Right lobe of liver (tissue), 4 donors: ENCODE data around the gene RAB3IL1.

Experiments used
- POLR2A ChIP-seq: fragments of 450-650 bp; IDR thresholded peaks from one replicate; pipeline ENCODE4 v1.6.1; 2017; ENCODE audit warnings: antibody characterized with exemption, mild to moderate bottlenecking
- TF ChIP-seq, protein P1 (sequence below), 4 donors: fragments of 200-600 bp in 3 of 4; fragments of 450-650 bp in 1 of 4; IDR thresholded peaks; one replicate each; pipeline versions ENCODE4 v1.5.1 to v1.8.0; 2016 to 2022; ENCODE audit warnings: antibody characterized with exemption in 4 of 4, mild to moderate bottlenecking in 2 of 4
- donor health status: DM: no; HTN: no; CAD: no.
- donor health status: DM: no; HTN: no; CAD: no.
- donor health status: DM: no; HTN: yes; CAD: no.

DNA sequence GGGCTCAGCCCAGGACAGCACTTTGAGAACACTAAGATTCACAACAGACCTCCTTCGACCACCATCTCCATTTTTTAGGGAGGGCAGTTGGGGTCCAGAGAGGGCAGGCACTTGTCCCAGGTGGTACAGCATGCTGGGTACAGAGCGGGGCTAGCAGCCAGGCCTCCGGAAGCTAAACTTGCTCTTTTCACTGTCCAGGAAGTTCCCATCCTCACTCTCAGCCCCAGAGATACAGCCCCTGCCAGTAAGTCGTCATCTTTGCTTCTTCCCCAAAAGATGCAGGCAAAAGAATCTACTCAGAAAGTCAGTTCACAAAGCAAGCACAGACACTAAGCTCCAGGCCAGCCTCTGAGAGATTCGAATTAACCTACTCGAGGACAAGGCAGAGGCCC, 6.7 kb upstream of the RAB3IL1 start:
- TF ChIP-seq, protein P1, sequence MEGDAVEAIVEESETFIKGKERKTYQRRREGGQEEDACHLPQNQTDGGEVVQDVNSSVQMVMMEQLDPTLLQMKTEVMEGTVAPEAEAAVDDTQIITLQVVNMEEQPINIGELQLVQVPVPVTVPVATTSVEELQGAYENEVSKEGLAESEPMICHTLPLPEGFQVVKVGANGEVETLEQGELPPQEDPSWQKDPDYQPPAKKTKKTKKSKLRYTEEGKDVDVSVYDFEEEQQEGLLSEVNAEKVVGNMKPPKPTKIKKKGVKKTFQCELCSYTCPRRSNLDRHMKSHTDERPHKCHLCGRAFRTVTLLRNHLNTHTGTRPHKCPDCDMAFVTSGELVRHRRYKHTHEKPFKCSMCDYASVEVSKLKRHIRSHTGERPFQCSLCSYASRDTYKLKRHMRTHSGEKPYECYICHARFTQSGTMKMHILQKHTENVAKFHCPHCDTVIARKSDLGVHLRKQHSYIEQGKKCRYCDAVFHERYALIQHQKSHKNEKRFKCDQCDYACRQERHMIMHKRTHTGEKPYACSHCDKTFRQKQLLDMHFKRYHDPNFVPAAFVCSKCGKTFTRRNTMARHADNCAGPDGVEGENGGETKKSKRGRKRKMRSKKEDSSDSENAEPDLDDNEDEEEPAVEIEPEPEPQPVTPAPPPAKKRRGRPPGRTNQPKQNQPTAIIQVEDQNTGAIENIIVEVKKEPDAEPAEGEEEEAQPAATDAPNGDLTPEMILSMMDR (IDR thresholded peaks at IDR 0.05) = no peak
- no peak for TF ChIP-seq POLR2A
